Measurements from ENCODE around the gene KCTD21.

Gene KCTD21

GRCh38 chr11:78218707-78219492 lies 30.5 kb upstream of the KCTD21 start:
- Histone ChIP-seq H3K4me2 (ENCODE audit: low read length) (no peak overlapping the region), H4K20me1 (ENCODE audit: insufficient read depth, low read length) (no peaks in the 10 kb centered on the region), H3K9me3 (ENCODE audit: low read length) (no peaks in the 10 kb centered on the region), H3K9me2 (ENCODE audit: low read depth, low read length) (no peaks in the 10 kb centered on the region), H3K9ac (ENCODE audit: low read length) (no peak overlapping the region), H3K36me3 (ENCODE audit: insufficient read depth, low read length) (no peaks in the 10 kb centered on the region), H3K4me1 (ENCODE audit: insufficient read depth, low read length, severe bottlenecking) (peaks cover 7% of the 10 kb centered on the region), H3K27ac (ENCODE audit: low read depth, low read length, poor library complexity, severe bottlenecking) (no peak overlapping the region), H3F3A (ENCODE audit: insufficient read depth, low read length) (no peaks in the 10 kb centered on the region), H3K79me2 (ENCODE audit: insufficient read depth, low read length) (no peaks in the 10 kb centered on the region), H3K4me3 (ENCODE audit: low read depth, low read length, poor library complexity, severe bottlenecking) (no peak overlapping the region), H2AFZ (ENCODE audit: low read length) (no peak overlapping the region), H3K27me3 (ENCODE audit: insufficient read depth, low read length) (no peaks in the 10 kb centered on the region)
- TF ChIP-seq, protein P1, sequence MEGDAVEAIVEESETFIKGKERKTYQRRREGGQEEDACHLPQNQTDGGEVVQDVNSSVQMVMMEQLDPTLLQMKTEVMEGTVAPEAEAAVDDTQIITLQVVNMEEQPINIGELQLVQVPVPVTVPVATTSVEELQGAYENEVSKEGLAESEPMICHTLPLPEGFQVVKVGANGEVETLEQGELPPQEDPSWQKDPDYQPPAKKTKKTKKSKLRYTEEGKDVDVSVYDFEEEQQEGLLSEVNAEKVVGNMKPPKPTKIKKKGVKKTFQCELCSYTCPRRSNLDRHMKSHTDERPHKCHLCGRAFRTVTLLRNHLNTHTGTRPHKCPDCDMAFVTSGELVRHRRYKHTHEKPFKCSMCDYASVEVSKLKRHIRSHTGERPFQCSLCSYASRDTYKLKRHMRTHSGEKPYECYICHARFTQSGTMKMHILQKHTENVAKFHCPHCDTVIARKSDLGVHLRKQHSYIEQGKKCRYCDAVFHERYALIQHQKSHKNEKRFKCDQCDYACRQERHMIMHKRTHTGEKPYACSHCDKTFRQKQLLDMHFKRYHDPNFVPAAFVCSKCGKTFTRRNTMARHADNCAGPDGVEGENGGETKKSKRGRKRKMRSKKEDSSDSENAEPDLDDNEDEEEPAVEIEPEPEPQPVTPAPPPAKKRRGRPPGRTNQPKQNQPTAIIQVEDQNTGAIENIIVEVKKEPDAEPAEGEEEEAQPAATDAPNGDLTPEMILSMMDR (IDR thresholded peaks at IDR 0.05; ENCODE audit: low read length): no peak
- TF ChIP-seq EZH2 (IDR thresholded peaks at IDR 0.05; ENCODE audit: borderline replicate concordance, low read length): no peak

GRCh38 chr11:78217650-78218541 lies 29.5 kb upstream of the KCTD21 start:
- no peaks in the 10 kb centered on the region for H3K27me3 ChIP-seq (ENCODE audit: insufficient read depth, low read length)
- no peak overlapping the region for H3K4me2 ChIP-seq (ENCODE audit: low read length)
- no peaks in the 10 kb centered on the region for H3F3A ChIP-seq (ENCODE audit: insufficient read depth, low read length)
- H3K9me2 ChIP-seq (ENCODE audit: low read depth, low read length): no peaks in the 10 kb centered on the region
- no peaks in the 10 kb centered on the region for H4K20me1 ChIP-seq (ENCODE audit: insufficient read depth, low read length)
- H3K9ac ChIP-seq (ENCODE audit: low read length): no peak overlapping the region
- H3K4me1 ChIP-seq (ENCODE audit: insufficient read depth, low read length, severe bottlenecking): no peaks in the 10 kb centered on the region
- no peak overlapping the region for H3K4me3 ChIP-seq (ENCODE audit: low read depth, low read length, poor library complexity, severe bottlenecking)
- no peaks in the 10 kb centered on the region for H3K79me2 ChIP-seq (ENCODE audit: insufficient read depth, low read length)
- TF ChIP-seq EZH2 (IDR thresholded peaks at IDR 0.05; ENCODE audit: borderline replicate concordance, low read length): no peak
- TF ChIP-seq, protein P1 (IDR thresholded peaks at IDR 0.05; ENCODE audit: low read length): no peak
- H3K9me3 ChIP-seq (ENCODE audit: low read length): no peaks in the 10 kb centered on the region
- no peak overlapping the region for H2AFZ ChIP-seq (ENCODE audit: low read length)
- H3K36me3 ChIP-seq (ENCODE audit: insufficient read depth, low read length): no peaks in the 10 kb centered on the region
- no peak overlapping the region for H3K27ac ChIP-seq (ENCODE audit: low read depth, low read length, poor library complexity, severe bottlenecking)

DNA sequence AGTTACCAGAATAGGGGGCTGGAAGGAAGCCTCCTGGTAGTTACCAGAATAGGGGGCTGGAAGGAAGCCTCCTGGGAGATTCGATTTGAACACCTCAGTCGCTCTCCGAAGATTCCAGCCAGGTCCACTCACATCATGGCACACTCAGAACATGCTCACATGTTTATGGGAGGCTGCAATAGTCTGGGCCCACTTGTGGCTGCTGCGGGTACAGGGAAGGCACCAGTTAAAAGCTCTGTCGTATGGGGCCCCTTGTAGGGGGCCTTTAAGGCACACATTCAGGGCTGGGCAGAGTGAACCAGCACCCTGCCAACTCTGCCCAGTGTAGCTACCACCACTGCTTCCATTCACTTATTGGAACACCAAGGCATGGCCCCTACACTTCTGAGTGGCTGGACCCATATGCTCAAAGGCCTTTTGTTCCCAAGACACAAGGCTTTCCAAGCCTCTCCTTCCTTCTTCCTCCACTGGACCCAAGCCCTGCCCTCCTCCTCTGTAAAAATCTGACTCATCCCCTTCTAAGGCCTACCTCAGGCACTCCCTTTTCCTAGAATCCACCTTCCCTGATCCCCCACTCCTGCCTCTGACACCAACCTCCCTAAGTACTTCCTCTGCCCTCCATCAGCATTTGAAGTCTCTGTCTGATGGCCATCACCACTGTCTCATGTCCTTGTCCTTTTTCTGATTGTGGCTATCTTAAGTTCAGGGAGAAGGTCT lies 28.3 kb upstream of the KCTD21 start:
- H3K4me2 ChIP-seq (ENCODE audit: low read length): no peak overlapping the region
- no peaks in the 10 kb centered on the region for H3K4me1 ChIP-seq (ENCODE audit: insufficient read depth, low read length, severe bottlenecking)
- TF ChIP-seq, protein P1 (IDR thresholded peaks at IDR 0.05; ENCODE audit: low read length): no peak
- no peak for TF ChIP-seq EZH2 (IDR thresholded peaks at IDR 0.05; ENCODE audit: borderline replicate concordance, low read length)

More for the DNA sequence above, 28.3 kb upstream of the KCTD21 start:
- Histone ChIP-seq H3K9ac (ENCODE audit: low read length) (no peak overlapping the region), H3K9me2 (ENCODE audit: low read depth, low read length) (no peaks in the 10 kb centered on the region), H3F3A (ENCODE audit: insufficient read depth, low read length) (no peaks in the 10 kb centered on the region), H3K27ac (ENCODE audit: low read depth, low read length, poor library complexity, severe bottlenecking) (no peak overlapping the region), H4K20me1 (ENCODE audit: insufficient read depth, low read length) (no peaks in the 10 kb centered on the region), H3K9me3 (ENCODE audit: low read length) (no peaks in the 10 kb centered on the region), H3K79me2 (ENCODE audit: insufficient read depth, low read length) (no peaks in the 10 kb centered on the region), H3K27me3 (ENCODE audit: insufficient read depth, low read length) (no peaks in the 10 kb centered on the region), H3K36me3 (ENCODE audit: insufficient read depth, low read length) (no peaks in the 10 kb centered on the region), H2AFZ (ENCODE audit: low read length) (no peak overlapping the region), H3K4me3 (ENCODE audit: low read depth, low read length, poor library complexity, severe bottlenecking) (no peak overlapping the region)

Measured in OCI-LY1 (cell line).